Measurements from ENCODE around the gene ARMH1. TPM values are rescaled to one million over a fixed set of nuclear protein-coding genes. Genes with fewer than 3 reads are reported as not detected.

Gene ARMH1
- total and polyA plus RNA-seq, 11 donors, result 0.33 to 9.9 (median 0.70) TPM; not detected in 3

DNA sequence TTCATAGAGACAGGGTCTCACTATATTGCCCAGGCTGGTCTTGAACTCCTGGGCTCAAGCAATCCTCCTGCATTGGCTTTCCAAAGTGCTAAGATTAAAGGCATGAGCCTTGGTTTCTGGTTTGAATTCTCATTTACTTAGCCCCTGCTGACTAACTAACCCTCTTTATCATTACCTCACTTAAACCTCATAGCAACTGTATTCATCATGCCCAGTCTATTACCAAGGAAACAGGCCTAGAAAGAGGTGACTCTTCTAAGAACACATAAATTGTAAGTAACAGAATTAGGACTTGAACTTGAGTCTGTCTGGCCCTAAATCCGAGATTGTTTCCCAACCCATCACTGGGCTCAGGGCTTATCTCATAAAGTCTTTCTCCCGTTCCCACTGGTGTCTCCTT, 44.4 kb upstream of the ARMH1 start:
- intact Hi-C loops (cut with DNase I), result no loop called here
- no peak for ATAC-seq
- Histone ChIP-seq H3K4me1 (peaks cover 0 to 33% (median 17%) of the 10 kb centered on the region in 12 donors), H3K27me3 (no peaks in the 10 kb centered on the region), H3K4me3 (no peak overlapping the region), H3K36me3 (peaks cover 0 to 23% (median 15%) of the 10 kb centered on the region in 9 donors), H3K27ac (no peak overlapping the region), H3K9me3 (no peaks in the 10 kb centered on the region)
- WGBS, 4 donors, result 89 to 97% (median 94%) methylated on average over 2 of the region's 2 CpGs
- TF ChIP-seq POLR2A (IDR thresholded peaks at IDR 0.05) (no peak), CTCF (IDR thresholded peaks at IDR 0.05) (no peak)
- DNase-seq, result no peak

- WGBS, 4 donors, result 12 to 13% (median 13%) methylated on average over 7 to 8 of the region's 8 CpGs
- peak overlapping the region; percentile 86 to 98 (median 94) for H3K27ac ChIP-seq
- peak overlapping the region; percentile 60 to 90 (median 82) for H3K4me3 ChIP-seq
- no peaks in the 10 kb centered on the region for H3K27me3 ChIP-seq
- DNase-seq (no peak), ATAC-seq (peak in 2 of 4 donors; percentile 36 to 46)
- H3K36me3 ChIP-seq, result peaks cover 0 to 35% (median 27%) of the 10 kb centered on the region in 9 donors
- H3K4me1 ChIP-seq, result peaks cover 0 to 45% (median 19%) of the 10 kb centered on the region in 12 donors
- TF ChIP-seq POLR2A (IDR thresholded peaks at IDR 0.05) (no peak), CTCF (IDR thresholded peaks at IDR 0.05) (no peak)
- intact Hi-C loops (cut with DNase I), result no loop called here
- no peaks in the 10 kb centered on the region for H3K9me3 ChIP-seq
Observed at GRCh38 chr1:44631333-44631646, 43.2 kb upstream of the ARMH1 start.

- ATAC-seq (peak; percentile 74 to 88 (median 85)), DNase-seq (peak; percentile 92 to 96 (median 93))
- 0 to 1% (median 1%) methylated on average over 39 to 88 of the region's 88 CpGs for WGBS, 4 donors
- Histone ChIP-seq H3K27me3 (no peaks in the 10 kb centered on the region), H3K36me3 (peaks cover 0 to 41% (median 33%) of the 10 kb centered on the region in 9 donors), H3K9me3 (no peaks in the 10 kb centered on the region), H3K4me3 (peak overlapping the region; percentile 60 to 90 (median 82)), H3K4me1 (peaks cover 0 to 51% (median 24%) of the 10 kb centered on the region in 12 donors), H3K27ac (peak overlapping the region; percentile 86 to 98 (median 94))
- intact Hi-C loops (cut with DNase I), result no loop called here
- TF ChIP-seq POLR2A (IDR thresholded peaks at IDR 0.05) (peak in 1 of 2 donors; percentile 74), CTCF (IDR thresholded peaks at IDR 0.05) (no peak)
Observed at GRCh38 chr1:44631647-44632539, 42.6 kb upstream of the ARMH1 start.

GRCh38 chr1:44632598-44632997, 41.9 kb upstream of the ARMH1 start:
- Histone ChIP-seq H3K4me1 (peaks cover 0 to 58% (median 25%) of the 10 kb centered on the region in 12 donors), H3K27ac (peak overlapping the region; percentile 86 to 98 (median 94)), H3K27me3 (no peaks in the 10 kb centered on the region), H3K9me3 (no peaks in the 10 kb centered on the region), H3K36me3 (peaks cover 0 to 48% (median 40%) of the 10 kb centered on the region in 9 donors), H3K4me3 (peak overlapping the region; percentile 60 to 90 (median 82))
- TF ChIP-seq POLR2A (IDR thresholded peaks at IDR 0.05) (no peak), CTCF (IDR thresholded peaks at IDR 0.05) (no peak)
- ATAC-seq, result peak in 1 of 4 donors; percentile 1
- DNase-seq, result no peak
- intact Hi-C loops (cut with DNase I), result no loop called here
- WGBS, 4 donors, result 6 to 15% (median 13%) methylated on average over 7 to 9 of the region's 9 CpGs

All from heart left ventricle (tissue), 16 donors.